Measurements from ENCODE around the gene PEF1. TPM values are rescaled to one million over a fixed set of nuclear protein-coding genes. Genes with fewer than 3 reads are reported as not detected.
A peak's percentile ranks its signal among the peaks of the same experiment; 100 is the strongest.

The PEF1 gene
- total and polyA plus RNA-seq, 7 donors = 52.9 to 87.4 (median 66.4) TPM

- Histone ChIP-seq H3K4me1 (peaks cover 0 to 33% (median 27%) of the 10 kb centered on the region in 4 donors), H3K9me3 (no peaks in the 10 kb centered on the region), H3K27ac (peak overlapping the region in 3 of 4 donors; percentile 64 to 77 (median 74)), H3K4me3 (no peak overlapping the region), H3K27me3 (no peaks in the 10 kb centered on the region), H3K36me3 (peaks cover 0 to 39% (median 26%) of the 10 kb centered on the region in 4 donors)
- no peak for DNase-seq
- 81 to 86% methylated on average over 23 of the region's 23 CpGs for WGBS, 2 donors
- TF ChIP-seq POLR2A (IDR thresholded peaks at IDR 0.05) (no peak), POLR2AphosphoS5 (IDR thresholded peaks at IDR 0.05) (no peak), EP300 (IDR thresholded peaks at IDR 0.05) (no peak)
- TF ChIP-seq, protein P1, sequence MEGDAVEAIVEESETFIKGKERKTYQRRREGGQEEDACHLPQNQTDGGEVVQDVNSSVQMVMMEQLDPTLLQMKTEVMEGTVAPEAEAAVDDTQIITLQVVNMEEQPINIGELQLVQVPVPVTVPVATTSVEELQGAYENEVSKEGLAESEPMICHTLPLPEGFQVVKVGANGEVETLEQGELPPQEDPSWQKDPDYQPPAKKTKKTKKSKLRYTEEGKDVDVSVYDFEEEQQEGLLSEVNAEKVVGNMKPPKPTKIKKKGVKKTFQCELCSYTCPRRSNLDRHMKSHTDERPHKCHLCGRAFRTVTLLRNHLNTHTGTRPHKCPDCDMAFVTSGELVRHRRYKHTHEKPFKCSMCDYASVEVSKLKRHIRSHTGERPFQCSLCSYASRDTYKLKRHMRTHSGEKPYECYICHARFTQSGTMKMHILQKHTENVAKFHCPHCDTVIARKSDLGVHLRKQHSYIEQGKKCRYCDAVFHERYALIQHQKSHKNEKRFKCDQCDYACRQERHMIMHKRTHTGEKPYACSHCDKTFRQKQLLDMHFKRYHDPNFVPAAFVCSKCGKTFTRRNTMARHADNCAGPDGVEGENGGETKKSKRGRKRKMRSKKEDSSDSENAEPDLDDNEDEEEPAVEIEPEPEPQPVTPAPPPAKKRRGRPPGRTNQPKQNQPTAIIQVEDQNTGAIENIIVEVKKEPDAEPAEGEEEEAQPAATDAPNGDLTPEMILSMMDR (IDR thresholded peaks at IDR 0.05) = no peak
- intact Hi-C loops (cut with DNase I) = no loop called here
Measured at GRCh38 chr1:31626223-31627207, 18.2 kb downstream of the PEF1 start.

DNA sequence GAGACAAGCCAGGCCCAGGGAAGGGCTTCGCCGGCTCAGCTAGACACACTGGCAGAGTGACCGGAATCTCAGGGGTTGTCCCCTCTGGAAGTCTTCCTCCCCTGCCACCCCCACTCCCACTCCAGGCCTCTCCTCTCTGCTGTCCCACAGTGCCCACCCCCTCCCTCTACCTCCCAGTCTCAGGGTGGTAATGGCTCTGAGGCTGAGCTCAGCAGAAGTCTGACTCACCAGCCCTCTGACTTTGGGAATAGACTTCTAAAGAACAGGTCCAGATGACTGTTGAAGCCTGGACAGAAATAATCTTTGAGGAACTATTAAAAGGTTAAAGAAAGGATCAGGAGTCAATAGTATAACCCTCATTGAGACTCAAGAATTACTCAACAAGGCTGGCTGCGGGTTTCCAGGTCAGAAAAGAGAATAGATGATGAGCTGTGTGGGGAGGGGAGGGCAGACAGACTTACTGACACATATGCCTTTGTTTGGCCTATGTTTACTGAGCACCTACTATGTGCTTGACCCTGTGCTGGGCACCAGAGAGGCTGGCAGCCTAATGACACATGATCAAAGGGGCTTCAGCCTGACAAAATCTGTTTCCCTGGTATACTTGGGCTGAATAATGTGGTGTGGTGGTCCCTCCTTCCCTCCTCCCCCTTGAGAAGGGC is 19.0 kb downstream of the PEF1 start:
- no peak for DNase-seq
- Histone ChIP-seq H3K27ac (peak overlapping the region in 2 of 4 donors; percentile 74 to 77), H3K27me3 (no peaks in the 10 kb centered on the region), H3K9me3 (no peaks in the 10 kb centered on the region), H3K4me3 (no peak overlapping the region), H3K4me1 (peaks cover 0 to 33% (median 27%) of the 10 kb centered on the region in 4 donors), H3K36me3 (peaks cover 0 to 31% (median 25%) of the 10 kb centered on the region in 4 donors)
- WGBS, 2 donors = 85 to 95% methylated on average over 4 of the region's 4 CpGs
- intact Hi-C loops (cut with DNase I) = no loop called here
- TF ChIP-seq POLR2AphosphoS5 (IDR thresholded peaks at IDR 0.05) (no peak), EP300 (IDR thresholded peaks at IDR 0.05) (no peak), POLR2A (IDR thresholded peaks at IDR 0.05) (no peak)
- TF ChIP-seq, protein P1 (IDR thresholded peaks at IDR 0.05) = no peak

- Histone ChIP-seq H3K27me3 (no peaks in the 10 kb centered on the region), H3K4me1 (peaks cover 0 to 33% (median 27%) of the 10 kb centered on the region in 4 donors), H3K36me3 (peaks cover 0 to 23% (median 18%) of the 10 kb centered on the region in 4 donors), H3K4me3 (no peak overlapping the region), H3K9me3 (no peaks in the 10 kb centered on the region), H3K27ac (peak overlapping the region in 1 of 4 donors; percentile 77)
- 94 to 95% methylated on average over 16 of the region's 16 CpGs for WGBS, 2 donors
- DNase-seq = no peak
- TF ChIP-seq, protein P1 (IDR thresholded peaks at IDR 0.05) = no peak
- TF ChIP-seq POLR2A (IDR thresholded peaks at IDR 0.05) (no peak), EP300 (IDR thresholded peaks at IDR 0.05) (no peak), POLR2AphosphoS5 (IDR thresholded peaks at IDR 0.05) (no peak)
- intact Hi-C loops (cut with DNase I) = no loop called here
Measured at GRCh38 chr1:31624731-31625514, 19.8 kb downstream of the PEF1 start.

DNA sequence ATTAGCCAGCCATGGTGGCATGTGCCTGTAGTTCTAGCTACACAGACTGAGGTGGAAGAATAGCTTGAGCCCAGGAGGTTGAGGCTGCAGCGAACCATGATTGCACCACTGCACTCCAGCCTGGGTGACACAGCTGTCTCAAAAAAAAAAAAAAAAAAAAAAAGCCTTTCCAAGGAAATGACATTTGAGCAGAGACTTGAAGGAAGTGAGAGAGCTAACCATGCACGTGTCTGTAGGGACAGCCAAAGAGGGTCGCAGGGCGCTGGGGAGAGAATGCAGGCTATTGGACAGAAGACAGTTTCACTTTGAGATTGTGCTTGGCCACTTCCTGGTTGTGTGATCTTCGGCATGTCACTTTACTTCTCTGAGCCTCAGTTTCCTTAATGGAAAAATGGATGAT is 20.4 kb downstream of the PEF1 start:
- Histone ChIP-seq H3K4me3 (no peak overlapping the region), H3K36me3 (peaks cover 0 to 17% (median 12%) of the 10 kb centered on the region in 4 donors), H3K4me1 (peaks cover 0 to 33% (median 27%) of the 10 kb centered on the region in 4 donors), H3K9me3 (no peaks in the 10 kb centered on the region), H3K27me3 (no peaks in the 10 kb centered on the region), H3K27ac (no peak overlapping the region)
- DNase-seq = no peak
- intact Hi-C loops (cut with DNase I) = no loop called here
- TF ChIP-seq POLR2A (IDR thresholded peaks at IDR 0.05) = no peak
- no peak for TF ChIP-seq EP300 (IDR thresholded peaks at IDR 0.05)
- TF ChIP-seq POLR2AphosphoS5 (IDR thresholded peaks at IDR 0.05) = no peak
- TF ChIP-seq, protein P1 (IDR thresholded peaks at IDR 0.05) = no peak
- WGBS, 2 donors = 64 to 74% methylated on average over 5 of the region's 5 CpGs
